ENCODE measurements around the gene UBR2.
A peak's percentile ranks its signal among the peaks of the same experiment; 100 is the strongest.
"Not testable (repeated sequence)": the region's sequence is repeated elsewhere in the genome, so short reads cannot be mapped to it uniquely, and the experiment has no call there.

UBR2 gene

GRCh38 chr6:42618105-42618504, 54.3 kb downstream of the UBR2 start:
- no peak for DNase-seq (ENCODE audit: low spot score)

GRCh38 chr6:42618686-42619085, 54.9 kb downstream of the UBR2 start:
- no peak for DNase-seq (ENCODE audit: low spot score)

- DNase-seq (ENCODE audit: low spot score) = no peak
These were observed 56.1 kb downstream of the UBR2 start for GRCh38 chr6:42619963-42620362.

- no peak for DNase-seq (ENCODE audit: low spot score)
These were observed 60.8 kb downstream of the UBR2 start for GRCh38 chr6:42624601-42625000.

GRCh38 chr6:42627044-42627443, 63.2 kb downstream of the UBR2 start:
- DNase-seq (ENCODE audit: low spot score) = no peak

- no peak for DNase-seq (ENCODE audit: low spot score)
These were observed 63.8 kb downstream of the UBR2 start for GRCh38 chr6:42627674-42628073.

- no peak for DNase-seq (ENCODE audit: low spot score)
These were observed 64.8 kb downstream of the UBR2 start for GRCh38 chr6:42628604-42629003.

- no peak for DNase-seq (ENCODE audit: low spot score)
These were observed 66.0 kb downstream of the UBR2 start for GRCh38 chr6:42629845-42630244.

- no peak for DNase-seq (ENCODE audit: low spot score)
These were observed 73.9 kb downstream of the UBR2 start for GRCh38 chr6:42637681-42638080.

GRCh38 chr6:42642794-42643193, 79.0 kb downstream of the UBR2 start:
- DNase-seq (ENCODE audit: low spot score) = no peak

GRCh38 chr6:42644211-42644610, 80.4 kb downstream of the UBR2 start:
- no peak for DNase-seq (ENCODE audit: low spot score)

GRCh38 chr6:42652024-42652746, 88.4 kb downstream of the UBR2 start:
- DNase-seq (ENCODE audit: low spot score) = no peak

- no peak for DNase-seq (ENCODE audit: low spot score)
These were observed 90.0 kb downstream of the UBR2 start for GRCh38 chr6:42653851-42654250.

- no peak for DNase-seq (ENCODE audit: low spot score)
These were observed 96.0 kb downstream of the UBR2 start for GRCh38 chr6:42659806-42660205.

GRCh38 chr6:42661540-42662153, 97.8 kb downstream of the UBR2 start:
- peak; percentile 76 for DNase-seq (ENCODE audit: low spot score)

- no peak for DNase-seq (ENCODE audit: low spot score)
These were observed 100.9 kb downstream of the UBR2 start for GRCh38 chr6:42664718-42665117.

GRCh38 chr6:42674368-42674767, 110.5 kb downstream of the UBR2 start:
- DNase-seq (ENCODE audit: low spot score) = not testable (repeated sequence)

- no peak for DNase-seq (ENCODE audit: low spot score)
These were observed 111.0 kb downstream of the UBR2 start for GRCh38 chr6:42674780-42675179.

GRCh38 chr6:42679358-42679757, 115.5 kb downstream of the UBR2 start:
- DNase-seq (ENCODE audit: low spot score) = no peak

GRCh38 chr6:42688281-42688680, 124.5 kb downstream of the UBR2 start:
- no peak for DNase-seq (ENCODE audit: low spot score)

GRCh38 chr6:42689371-42689770, 125.5 kb downstream of the UBR2 start:
- no peak for DNase-seq (ENCODE audit: low spot score)

GRCh38 chr6:42690151-42690702, 126.4 kb downstream of the UBR2 start:
- no peak for DNase-seq (ENCODE audit: low spot score)

GRCh38 chr6:42690872-42691271, 127.0 kb downstream of the UBR2 start:
- DNase-seq (ENCODE audit: low spot score) = no peak
